GM18505 (cell line): ENCODE measurements around the gene TBXAS1.

Experiments used
- ATAC-seq: cut with Tn5 transposase; IDR thresholded peaks from one replicate; pipeline ENCODE4 v1.9.1; 2021; ENCODE audit not compliant: unreplicated experiment
- POLR2A ChIP-seq: IDR thresholded peaks from 4 replicates; pipeline ENCODE4 v1.6.1; 2011; ENCODE audit warnings: borderline replicate concordance; ENCODE audit not compliant: insufficient read depth, insufficient read length; ENCODE audit errors: extremely low read depth

TBXAS1 gene

GRCh38 chr7:139932531-139932930, 103.5 kb downstream of the TBXAS1 start:
- ATAC-seq = no peak
- TF ChIP-seq POLR2A = no peak

- no peak for TF ChIP-seq POLR2A
- ATAC-seq = no peak
Observed at GRCh38 chr7:139936760-139937310, 107.8 kb downstream of the TBXAS1 start.

GRCh38 chr7:139937715-139938114, 108.7 kb downstream of the TBXAS1 start:
- no peak for TF ChIP-seq POLR2A
- ATAC-seq = no peak

- TF ChIP-seq POLR2A = no peak
- ATAC-seq = no peak
Observed at GRCh38 chr7:139940866-139941265, 111.8 kb downstream of the TBXAS1 start.

- no peak for TF ChIP-seq POLR2A
- no peak for ATAC-seq
Observed at GRCh38 chr7:139941421-139941820, 112.4 kb downstream of the TBXAS1 start.

GRCh38 chr7:139941866-139942265, 112.8 kb downstream of the TBXAS1 start:
- no peak for TF ChIP-seq POLR2A
- no peak for ATAC-seq

- no peak for TF ChIP-seq POLR2A
- ATAC-seq = no peak
Observed at GRCh38 chr7:139942636-139943035, 113.6 kb downstream of the TBXAS1 start.

- no peak for TF ChIP-seq POLR2A
- no peak for ATAC-seq
Observed at GRCh38 chr7:139943401-139943800, 114.3 kb downstream of the TBXAS1 start.

- TF ChIP-seq POLR2A = no peak
- no peak for ATAC-seq
Observed at GRCh38 chr7:139944248-139944647, 115.2 kb downstream of the TBXAS1 start.

GRCh38 chr7:139946533-139946932, 117.5 kb downstream of the TBXAS1 start:
- no peak for ATAC-seq
- TF ChIP-seq POLR2A = no peak

GRCh38 chr7:139947021-139947420, 118.0 kb downstream of the TBXAS1 start:
- ATAC-seq = no peak
- no peak for TF ChIP-seq POLR2A

- TF ChIP-seq POLR2A = no peak
Observed at GRCh38 chr7:139948167-139948566, 119.1 kb downstream of the TBXAS1 start.

GRCh38 chr7:139948587-139949335, 119.7 kb downstream of the TBXAS1 start:
- no peak for ATAC-seq
- TF ChIP-seq POLR2A = no peak

More at GRCh38 chr7:139948167-139948566, 119.1 kb downstream of the TBXAS1 start:
- no peak for ATAC-seq

- no peak for TF ChIP-seq POLR2A
- no peak for ATAC-seq
Observed at GRCh38 chr7:139949629-139950028, 120.6 kb downstream of the TBXAS1 start.
